GM04504 (cell line): ENCODE results near the gene TMCO4.
"Not testable (repeated sequence)": the region's sequence is repeated elsewhere in the genome, so short reads cannot be mapped to it uniquely, and the experiment has no call there.

ENCODE experiments used
- DNase-seq: peaks from one replicate; pipeline ENCODE4 v3.0.0-alpha.2; 2012; ENCODE audit warnings: low read depth

Gene TMCO4

GRCh38 chr1:19655718-19656080 is 144.0 kb downstream of the TMCO4 start:
- no peak for DNase-seq

- no peak for DNase-seq
Observed at GRCh38 chr1:19654886-19655717, 144.6 kb downstream of the TMCO4 start.

- no peak for DNase-seq
Observed at GRCh38 chr1:19654386-19654785, 145.3 kb downstream of the TMCO4 start.

- DNase-seq = no peak
Observed at GRCh38 chr1:19651141-19651737, 148.5 kb downstream of the TMCO4 start.

- DNase-seq = no peak
Observed at GRCh38 chr1:19650416-19651140, 149.1 kb downstream of the TMCO4 start.

- no peak for DNase-seq
Observed at GRCh38 chr1:19648689-19649088, 151.0 kb downstream of the TMCO4 start.

GRCh38 chr1:19648239-19648638 is 151.5 kb downstream of the TMCO4 start:
- no peak for DNase-seq

GRCh38 chr1:19647643-19648042 is 152.1 kb downstream of the TMCO4 start:
- DNase-seq = no peak

- no peak for DNase-seq
Observed at GRCh38 chr1:19646377-19647319, 153.1 kb downstream of the TMCO4 start.

- DNase-seq = no peak
Observed at GRCh38 chr1:19645411-19646251, 154.1 kb downstream of the TMCO4 start.

GRCh38 chr1:19644681-19645410 is 154.9 kb downstream of the TMCO4 start:
- DNase-seq = no peak

- no peak for DNase-seq
Observed at GRCh38 chr1:19644395-19644680, 155.4 kb downstream of the TMCO4 start.

GRCh38 chr1:19643602-19644394 is 155.9 kb downstream of the TMCO4 start, which contains the start of gene NBL1:
Gene NBL1, plus strand, starts transcription at chr1:19644311. Its CDS starts 10,720 bp downstream, at chr1:19655031.
- no peak for DNase-seq

GRCh38 chr1:19643121-19643520 is 156.6 kb downstream of the TMCO4 start:
- DNase-seq = no peak

GRCh38 chr1:19640363-19641316 is 159.1 kb downstream of the TMCO4 start:
- DNase-seq = no peak

GRCh38 chr1:19639999-19640362 is 159.7 kb downstream of the TMCO4 start:
- DNase-seq = no peak

- DNase-seq = not testable (repeated sequence)
Observed at GRCh38 chr1:19639228-19639627, 160.5 kb downstream of the TMCO4 start.

- DNase-seq = no peak
Observed at GRCh38 chr1:19637606-19638005, 162.1 kb downstream of the TMCO4 start.
